Measurements from ENCODE around the gene PCED1B. TPM values are rescaled to one million over a fixed set of nuclear protein-coding genes. Genes with fewer than 3 reads are reported as not detected.
A peak's percentile ranks its signal among the peaks of the same experiment; 100 is the strongest.
"Not testable (repeated sequence)": the region's sequence is repeated elsewhere in the genome, so short reads cannot be mapped to it uniquely, and the experiment has no call there.

The PCED1B gene
- polyA plus RNA-seq, 1 donor from 2014 or later: 34.0 TPM

DNA sequence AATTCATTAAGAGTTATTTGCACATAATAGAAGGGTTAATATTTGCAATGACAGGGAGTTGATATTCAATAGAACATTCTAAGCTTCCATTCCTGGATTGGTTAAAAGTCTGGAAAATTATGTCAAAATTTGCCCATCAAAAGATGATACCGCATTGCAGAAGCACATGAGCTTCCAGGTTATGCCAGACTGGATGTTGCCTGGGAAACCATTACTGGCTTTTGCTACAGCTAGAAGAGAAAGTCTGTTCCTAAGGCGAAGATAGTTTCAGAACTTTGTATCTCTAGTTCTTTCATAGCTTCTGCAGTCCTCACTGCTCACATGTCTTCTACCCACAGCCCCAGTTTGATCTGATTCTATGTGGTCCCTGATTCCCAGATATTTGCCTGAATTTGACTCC is 122.8 kb downstream of the PCED1B start:
- Mint-ChIP-seq H3K9me3 (no peaks in the 10 kb centered on the region), H3K27me3 (no peaks in the 10 kb centered on the region), H3K36me3 (peaks cover 3% of the 10 kb centered on the region), H3K27ac (peak overlapping the region in 2 of 3 donors; percentile 29 to 83), H3K4me3 (peak overlapping the region in 1 of 4 donors; percentile 3), H3K4me1 (peaks cover 45 to 64% (median 59%) of the 10 kb centered on the region in 3 donors)

- no peaks in the 10 kb centered on the region for H3K27me3 Mint-ChIP-seq
- no peaks in the 10 kb centered on the region for H3K9me3 Mint-ChIP-seq
- peak overlapping the region; percentile 91 to 95 (median 93) for H3K27ac Mint-ChIP-seq
- H3K36me3 Mint-ChIP-seq: peaks cover 2% of the 10 kb centered on the region
- peaks cover 59 to 65% (median 60%) of the 10 kb centered on the region in 3 donors for H3K4me1 Mint-ChIP-seq
- H3K4me3 Mint-ChIP-seq: peak overlapping the region; percentile 54 to 89 (median 86)
Observed at GRCh38 chr12:47205532-47206449, 126.4 kb downstream of the PCED1B start.

- Mint-ChIP-seq H3K4me3 (peak overlapping the region; percentile 69 to 89 (median 86)), H3K36me3 (peaks cover 5% of the 10 kb centered on the region), H3K9me3 (no peaks in the 10 kb centered on the region), H3K27me3 (no peaks in the 10 kb centered on the region), H3K27ac (peak overlapping the region; percentile 91 to 95 (median 93)), H3K4me1 (peaks cover 59 to 69% (median 62%) of the 10 kb centered on the region in 3 donors)
Observed at GRCh38 chr12:47206450-47207339, 127.3 kb downstream of the PCED1B start.

DNA sequence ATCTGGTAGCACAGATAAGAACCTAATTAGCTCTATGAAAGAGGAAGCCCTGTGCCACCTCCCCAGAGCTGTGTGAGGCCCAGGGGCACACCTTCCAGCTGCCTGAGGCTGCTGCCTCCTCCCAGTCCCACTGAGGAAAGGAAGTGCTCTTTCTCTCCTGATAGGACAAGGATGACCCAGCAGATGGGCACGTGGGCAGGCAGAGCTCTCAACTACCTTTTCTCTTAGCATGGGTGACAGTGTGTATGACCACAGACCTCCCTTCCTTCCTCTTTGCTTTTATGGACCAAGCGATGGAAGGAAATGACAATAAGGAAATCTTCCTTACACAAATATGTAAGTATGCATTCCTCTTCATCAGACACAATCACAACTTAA is 127.9 kb downstream of the PCED1B start:
- Mint-ChIP-seq H3K27ac (peak overlapping the region; percentile 91 to 95 (median 93)), H3K4me3 (peak overlapping the region; percentile 69 to 89 (median 86)), H3K9me3 (no peaks in the 10 kb centered on the region), H3K36me3 (peaks cover 5% of the 10 kb centered on the region), H3K27me3 (no peaks in the 10 kb centered on the region), H3K4me1 (peaks cover 63 to 70% (median 64%) of the 10 kb centered on the region in 3 donors)

DNA sequence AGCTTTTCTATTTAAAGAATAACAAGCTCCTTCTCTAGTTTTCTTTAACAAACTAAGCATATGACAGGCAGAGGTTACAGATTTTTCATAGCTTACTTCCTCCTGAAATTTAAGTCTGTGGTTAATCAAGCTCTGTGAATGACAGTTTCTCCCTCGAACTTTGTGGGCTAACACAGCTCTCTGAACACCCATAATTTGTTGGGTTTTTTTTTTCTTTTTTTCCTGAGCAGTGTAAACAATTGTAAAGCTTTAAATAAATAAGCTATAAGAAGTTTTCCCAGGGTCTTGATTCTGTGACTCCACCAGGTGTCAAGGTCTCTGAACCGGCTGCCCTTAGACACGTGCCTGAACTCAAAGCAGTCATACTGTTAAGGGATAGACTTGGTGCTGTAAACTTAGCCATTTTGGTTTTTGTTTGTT is 128.4 kb downstream of the PCED1B start:
- Mint-ChIP-seq H3K9me3 (no peaks in the 10 kb centered on the region), H3K36me3 (peaks cover 5% of the 10 kb centered on the region), H3K27me3 (no peaks in the 10 kb centered on the region), H3K27ac (peak overlapping the region; percentile 91 to 95 (median 93)), H3K4me1 (peaks cover 64 to 72% (median 65%) of the 10 kb centered on the region in 3 donors), H3K4me3 (peak overlapping the region; percentile 69 to 89 (median 86))

DNA sequence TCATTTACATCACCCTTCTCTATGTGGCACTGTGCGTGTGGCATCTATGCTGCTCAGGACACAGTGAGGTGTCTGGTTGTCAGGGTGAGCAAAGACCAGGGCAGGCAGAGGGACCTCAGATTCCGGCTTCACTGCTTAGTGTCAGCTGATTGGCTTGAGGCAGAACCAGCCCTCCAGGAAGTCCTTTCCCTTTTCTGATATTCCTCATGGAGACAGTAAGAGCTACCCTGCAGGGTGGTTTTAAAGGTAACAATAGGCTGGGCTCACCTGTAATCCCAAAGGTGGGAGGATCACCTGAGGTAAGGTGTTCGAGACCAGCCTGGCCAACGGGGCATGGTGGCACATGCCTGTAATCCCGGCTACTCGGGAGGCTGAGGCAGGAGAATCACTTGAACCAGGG is 129.6 kb downstream of the PCED1B start:
- Mint-ChIP-seq H3K36me3 (peaks cover 5% of the 10 kb centered on the region), H3K9me3 (no peaks in the 10 kb centered on the region), H3K4me3 (peak overlapping the region in 2 of 4 donors; percentile 85 to 86), H3K27ac (peak overlapping the region; percentile 91 to 95 (median 93)), H3K27me3 (no peaks in the 10 kb centered on the region), H3K4me1 (peaks cover 71 to 75% (median 72%) of the 10 kb centered on the region in 3 donors)

- peaks cover 7% of the 10 kb centered on the region for H3K36me3 Mint-ChIP-seq
- peak overlapping the region in 2 of 3 donors; percentile 68 to 73 for H3K27ac Mint-ChIP-seq
- H3K4me3 Mint-ChIP-seq: peak overlapping the region; percentile 35 to 46 (median 40)
- peaks cover 57 to 64% (median 62%) of the 10 kb centered on the region in 3 donors for H3K4me1 Mint-ChIP-seq
- H3K9me3 Mint-ChIP-seq: no peaks in the 10 kb centered on the region
- H3K27me3 Mint-ChIP-seq: no peaks in the 10 kb centered on the region
Observed at GRCh38 chr12:47210776-47211175, 131.4 kb downstream of the PCED1B start.

GRCh38 chr12:47212701-47213039 is 133.2 kb downstream of the PCED1B start:
- Mint-ChIP-seq H3K9me3 (no peaks in the 10 kb centered on the region), H3K36me3 (peaks cover 5% of the 10 kb centered on the region), H3K27me3 (no peaks in the 10 kb centered on the region), H3K27ac (no peak overlapping the region), H3K4me3 (peak overlapping the region; percentile 76 to 95 (median 90)), H3K4me1 (peaks cover 38 to 48% (median 45%) of the 10 kb centered on the region in 3 donors)

DNA sequence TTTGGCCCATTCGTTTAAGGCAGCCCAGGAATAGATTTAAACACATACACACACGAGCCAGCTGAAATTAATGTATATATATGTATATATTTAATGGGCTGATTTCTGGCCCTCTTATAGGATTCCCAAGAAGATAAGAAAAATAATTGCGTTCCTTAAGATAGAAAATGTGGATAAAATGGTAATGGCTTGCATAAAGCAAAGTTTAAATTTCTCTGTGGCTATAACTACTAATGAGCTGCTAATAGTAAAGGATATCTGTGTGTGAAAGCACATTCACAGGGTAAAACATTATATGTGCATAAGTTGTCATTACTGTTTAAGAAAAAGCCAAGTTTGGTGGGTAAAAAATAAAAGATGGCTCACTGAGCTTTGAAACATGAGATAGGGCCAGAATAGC is 134.0 kb downstream of the PCED1B start:
- H3K36me3 Mint-ChIP-seq: peaks cover 9% of the 10 kb centered on the region
- no peaks in the 10 kb centered on the region for H3K27me3 Mint-ChIP-seq
- H3K27ac Mint-ChIP-seq: peak overlapping the region; percentile 72 to 91 (median 80)
- H3K9me3 Mint-ChIP-seq: no peaks in the 10 kb centered on the region
- peak overlapping the region; percentile 87 to 97 (median 94) for H3K4me3 Mint-ChIP-seq
- H3K4me1 Mint-ChIP-seq: peaks cover 41 to 48% (median 45%) of the 10 kb centered on the region in 3 donors

DNA sequence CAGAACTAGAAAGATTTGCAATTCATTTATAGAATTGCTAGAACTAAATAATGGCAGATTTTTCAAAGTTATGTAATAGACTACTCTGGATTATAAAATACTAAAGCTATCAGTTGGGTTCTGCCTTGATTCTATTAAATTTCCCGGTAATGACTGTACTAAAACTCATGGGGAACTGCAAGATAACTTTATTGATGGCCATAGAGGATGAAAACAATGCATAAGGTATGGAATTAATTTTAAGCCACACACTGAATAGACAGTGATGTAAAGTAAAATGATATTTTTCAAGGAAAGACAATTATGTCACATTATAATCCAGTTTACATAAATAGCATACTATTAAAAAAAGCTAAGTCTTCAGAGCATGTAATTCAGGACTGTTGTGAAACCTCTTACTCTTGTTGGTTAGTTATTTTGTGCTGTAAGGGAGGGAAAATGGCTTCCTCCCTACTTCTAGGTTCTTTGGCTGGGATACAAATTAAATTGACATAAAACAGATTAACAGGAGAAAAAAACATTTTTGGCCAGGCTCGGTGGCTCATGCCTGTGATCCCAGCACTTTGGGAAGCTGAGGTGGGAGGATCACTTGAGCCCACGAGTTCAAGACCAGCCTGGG is 134.7 kb downstream of the PCED1B start:
- peak overlapping the region; percentile 72 to 91 (median 89) for H3K27ac Mint-ChIP-seq
- H3K27me3 Mint-ChIP-seq: no peaks in the 10 kb centered on the region
- no peaks in the 10 kb centered on the region for H3K9me3 Mint-ChIP-seq
- H3K36me3 Mint-ChIP-seq: peaks cover 9% of the 10 kb centered on the region
- H3K4me3 Mint-ChIP-seq: peak overlapping the region; percentile 87 to 97 (median 94)
- H3K4me1 Mint-ChIP-seq: peaks cover 41 to 43% (median 41%) of the 10 kb centered on the region in 3 donors

DNA sequence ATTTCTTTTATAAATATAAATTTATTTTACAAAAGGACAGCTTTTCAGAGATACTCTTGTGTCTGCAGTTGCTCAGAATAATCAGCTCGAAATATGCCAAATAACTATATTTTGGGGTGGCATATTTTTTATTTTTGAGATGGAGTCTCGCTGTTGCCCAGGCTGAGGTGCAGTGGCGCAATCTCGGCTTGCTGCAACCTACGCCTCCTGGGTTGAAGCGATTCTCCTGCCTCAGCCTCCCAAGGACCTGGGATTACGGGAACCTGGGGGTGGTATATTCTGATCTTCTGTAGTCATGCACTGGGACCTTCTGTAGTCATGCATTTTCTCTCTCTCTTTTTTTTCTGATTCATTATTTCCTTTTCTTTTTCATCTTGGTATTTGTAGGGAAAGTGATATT is 135.3 kb downstream of the PCED1B start:
- Mint-ChIP-seq H3K36me3 (peaks cover 13% of the 10 kb centered on the region), H3K4me1 (peaks cover 40 to 42% (median 41%) of the 10 kb centered on the region in 3 donors)

DNA sequence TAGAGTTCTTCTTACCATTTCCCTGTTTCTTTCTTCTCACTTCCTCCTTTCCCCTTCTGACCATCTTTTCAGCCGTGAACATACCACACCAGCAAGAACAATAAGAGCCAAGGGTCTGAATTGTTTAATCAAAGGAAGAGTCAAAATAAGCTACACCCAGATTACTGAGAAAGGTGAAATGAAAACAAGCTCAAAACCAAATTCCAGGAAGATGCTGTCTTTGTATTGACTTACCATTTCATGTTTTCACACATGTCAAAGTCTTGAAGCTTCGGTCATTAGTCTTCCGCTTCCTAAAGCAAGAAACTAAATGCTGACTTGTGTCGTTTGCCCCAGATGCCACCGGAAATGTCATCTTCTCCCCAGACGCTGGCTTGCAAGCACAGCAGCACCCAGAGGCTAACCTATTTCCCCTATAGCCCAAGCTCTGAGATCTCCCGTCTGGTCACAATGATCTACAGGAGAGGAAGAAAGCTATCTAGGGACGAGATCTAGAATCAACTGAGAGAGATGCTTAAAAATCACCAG is 136.8 kb downstream of the PCED1B start:
- Mint-ChIP-seq H3K4me3 (peak overlapping the region; percentile 87 to 97 (median 94)), H3K4me1 (peaks cover 37 to 39% (median 37%) of the 10 kb centered on the region in 3 donors), H3K36me3 (peaks cover 16% of the 10 kb centered on the region), H3K27me3 (no peaks in the 10 kb centered on the region), H3K9me3 (no peaks in the 10 kb centered on the region), H3K27ac (peak overlapping the region; percentile 77 to 98 (median 91))

More for the DNA sequence above, 135.3 kb downstream of the PCED1B start:
- H3K4me3 Mint-ChIP-seq: peak overlapping the region; percentile 87 to 97 (median 94)
- no peaks in the 10 kb centered on the region for H3K27me3 Mint-ChIP-seq
- H3K9me3 Mint-ChIP-seq: no peaks in the 10 kb centered on the region
- H3K27ac Mint-ChIP-seq: peak overlapping the region; percentile 52 to 98 (median 91)

DNA sequence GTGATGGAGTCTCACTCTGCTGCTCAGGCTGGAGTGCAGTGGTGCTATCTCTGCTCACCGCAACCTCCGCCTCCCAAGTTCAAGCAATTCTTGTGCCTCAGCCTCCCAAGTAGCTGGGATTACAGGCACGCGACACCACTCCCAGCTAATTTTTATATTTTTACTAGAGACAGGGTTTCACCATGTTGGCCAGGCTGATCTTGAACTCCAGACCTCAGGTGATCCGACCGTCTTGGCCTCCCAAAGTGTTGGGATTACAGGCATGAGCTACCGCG is 138.1 kb downstream of the PCED1B start:
- not testable (repeated sequence) for H3K27me3 Mint-ChIP-seq, H3K9me3 Mint-ChIP-seq
- Mint-ChIP-seq H3K4me3 (peak overlapping the region; percentile 87 to 97 (median 94)), H3K36me3 (peaks cover 16% of the 10 kb centered on the region), H3K27ac (peak overlapping the region; percentile 77 to 92 (median 91)), H3K4me1 (peaks cover 38 to 40% (median 40%) of the 10 kb centered on the region in 3 donors)

GRCh38 chr12:47218191-47218654 is 138.8 kb downstream of the PCED1B start:
- Mint-ChIP-seq H3K27ac (peak overlapping the region; percentile 77 to 92 (median 91)), H3K36me3 (peaks cover 16% of the 10 kb centered on the region), H3K9me3 (no peaks in the 10 kb centered on the region), H3K27me3 (no peaks in the 10 kb centered on the region), H3K4me1 (peaks cover 41 to 43% (median 43%) of the 10 kb centered on the region in 3 donors), H3K4me3 (peak overlapping the region; percentile 87 to 97 (median 94))
